GM21619 (cell line): Measurements from ENCODE around the gene PFKM.
"Not testable (repeated sequence)": the region's sequence is repeated elsewhere in the genome, so short reads cannot be mapped to it uniquely, and the experiment has no call there.

ENCODE experiments used
- ATAC-seq: cut with Tn5 transposase; IDR thresholded peaks from one replicate; pipeline ENCODE4 v1.9.1; 2021; ENCODE audit not compliant: unreplicated experiment

PFKM gene

GRCh38 chr12:48110691-48111311 lies 8.4 kb upstream of the PFKM start:
- ATAC-seq = no peak

- not testable (repeated sequence) for ATAC-seq
Measured at GRCh38 chr12:48111312-48111693, 7.9 kb upstream of the PFKM start.

GRCh38 chr12:48115957-48116356 lies 3.2 kb upstream of the PFKM start:
- no peak for ATAC-seq

GRCh38 chr12:48118284-48118871 lies 786 bp upstream of the PFKM start:
- ATAC-seq = no peak

- no peak for ATAC-seq
Measured at GRCh38 chr12:48119834-48120195, 651 bp downstream of the PFKM start.

- ATAC-seq = no peak
Measured at GRCh38 chr12:48121522-48121921, 2.4 kb downstream of the PFKM start.

GRCh38 chr12:48122065-48122834 lies 3.1 kb downstream of the PFKM start:
- no peak for ATAC-seq

GRCh38 chr12:48123169-48123568 lies 4.0 kb downstream of the PFKM start:
- ATAC-seq = no peak

- ATAC-seq = not testable (repeated sequence)
Measured at GRCh38 chr12:48125542-48125941, 6.4 kb downstream of the PFKM start.

GRCh38 chr12:48125985-48126384 lies 6.8 kb downstream of the PFKM start:
- no peak for ATAC-seq

GRCh38 chr12:48126953-48127630 lies 7.9 kb downstream of the PFKM start:
- ATAC-seq = no peak

- no peak for ATAC-seq
Measured at GRCh38 chr12:48128800-48129199, 9.6 kb downstream of the PFKM start.

GRCh38 chr12:48129376-48129775 lies 10.2 kb downstream of the PFKM start:
- no peak for ATAC-seq

- no peak for ATAC-seq
Measured at GRCh38 chr12:48131517-48131916, 12.4 kb downstream of the PFKM start.

- no peak for ATAC-seq
Measured at GRCh38 chr12:48132826-48133225, 13.7 kb downstream of the PFKM start.

GRCh38 chr12:48135027-48135426 lies 15.9 kb downstream of the PFKM start:
- no peak for ATAC-seq

GRCh38 chr12:48142818-48143674 lies 23.9 kb downstream of the PFKM start:
- ATAC-seq = no peak

GRCh38 chr12:48143898-48144297 lies 24.7 kb downstream of the PFKM start:
- no peak for ATAC-seq

- ATAC-seq = no peak
Measured at GRCh38 chr12:48145981-48146380, 26.8 kb downstream of the PFKM start.

- ATAC-seq = no peak
Measured at GRCh38 chr12:48151103-48151771, 32.1 kb downstream of the PFKM start.
